HG03457 (cell line): ENCODE measurements around the gene FPGS.
"Not testable (repeated sequence)": the region's sequence is repeated elsewhere in the genome, so short reads cannot be mapped to it uniquely, and the experiment has no call there.

Experiments
- ATAC-seq: cut with Tn5 transposase; IDR thresholded peaks from one replicate; pipeline ENCODE4 v1.9.1; 2021; ENCODE audit warnings: moderate number of reproducible peaks; ENCODE audit not compliant: unreplicated experiment

FPGS gene

DNA sequence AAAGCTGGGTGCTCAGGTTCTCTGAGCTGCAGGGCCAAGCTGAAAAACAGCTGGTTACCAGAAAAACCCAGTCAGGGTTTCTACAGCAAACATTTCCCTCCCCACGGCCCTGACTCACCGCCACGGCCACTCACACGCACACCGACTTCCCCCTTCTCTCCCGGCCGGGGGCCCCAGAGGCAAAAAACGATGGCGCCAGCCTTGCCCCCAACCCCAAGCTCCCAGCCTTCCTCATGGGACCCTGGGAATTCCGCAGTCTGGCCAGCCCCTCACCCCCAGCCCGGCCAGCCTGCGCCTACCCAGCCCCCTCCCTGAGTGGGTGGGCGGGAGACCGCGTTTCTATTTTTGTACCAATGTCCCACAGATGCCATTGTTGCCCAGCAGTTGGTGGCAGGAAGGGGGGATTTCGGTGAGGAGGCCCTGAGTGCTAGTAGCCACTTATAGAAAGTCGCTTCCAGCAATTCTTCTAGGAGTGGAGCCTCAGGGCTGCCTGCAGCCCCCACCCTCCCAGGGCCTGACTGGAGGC, 33.4 kb downstream of the FPGS start:
- no peak for ATAC-seq

DNA sequence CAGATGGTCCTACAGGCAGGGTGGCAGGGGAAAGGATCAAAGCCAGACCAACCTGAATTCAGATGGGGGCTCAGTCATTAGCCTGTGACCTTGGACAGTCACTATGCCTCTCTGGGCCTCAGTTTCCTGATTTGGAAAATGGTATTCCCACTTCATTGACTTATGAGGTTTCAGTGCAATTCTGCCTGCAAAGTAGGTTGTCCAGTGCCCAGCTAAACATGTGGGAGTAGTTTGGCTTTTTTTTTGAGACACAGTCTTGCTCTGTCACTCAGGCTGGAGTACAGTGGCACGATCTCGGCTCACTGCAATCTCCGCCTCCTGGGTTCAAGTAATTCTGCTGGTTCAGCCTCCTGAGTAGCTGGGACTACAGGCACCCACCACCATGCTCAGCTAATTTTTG, 33.9 kb downstream of the FPGS start:
- not testable (repeated sequence) for ATAC-seq

GRCh38 chr9:127837346-127837745, 34.7 kb downstream of the FPGS start:
- ATAC-seq = no peak

GRCh38 chr9:127838375-127839078, 35.8 kb downstream of the FPGS start:
- ATAC-seq = no peak

GRCh38 chr9:127841087-127841835, 38.6 kb downstream of the FPGS start:
- ATAC-seq = no peak

DNA sequence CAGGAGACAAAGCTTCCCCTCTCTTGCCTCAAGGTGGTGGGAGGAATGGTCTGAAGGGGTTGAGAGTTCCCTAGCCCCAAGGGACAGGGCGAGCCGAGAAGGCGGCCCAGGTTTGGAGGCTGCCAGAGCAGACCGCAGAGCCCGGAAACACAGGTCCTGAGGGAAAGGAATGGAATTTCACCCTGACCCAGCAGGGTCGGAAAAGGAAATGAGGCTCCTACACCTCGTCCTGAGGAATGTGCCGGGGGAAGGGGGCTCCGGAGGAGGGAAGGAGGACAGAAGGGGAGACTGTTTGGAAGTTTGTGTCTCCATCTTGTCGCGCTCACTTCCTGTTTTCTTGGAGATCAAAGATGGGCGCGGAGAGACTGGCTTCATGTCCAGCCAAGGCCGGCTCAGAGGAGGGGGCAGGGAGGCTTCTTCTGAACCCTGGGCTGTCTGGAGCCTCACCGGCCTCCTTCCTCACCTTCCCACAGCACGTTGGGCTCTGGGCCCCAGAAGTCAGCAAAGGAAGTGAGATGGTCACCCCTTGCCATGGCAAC, 42.2 kb downstream of the FPGS start:
- no peak for ATAC-seq

- ATAC-seq = not testable (repeated sequence)
These were observed 42.9 kb downstream of the FPGS start for GRCh38 chr9:127845619-127846018.

DNA sequence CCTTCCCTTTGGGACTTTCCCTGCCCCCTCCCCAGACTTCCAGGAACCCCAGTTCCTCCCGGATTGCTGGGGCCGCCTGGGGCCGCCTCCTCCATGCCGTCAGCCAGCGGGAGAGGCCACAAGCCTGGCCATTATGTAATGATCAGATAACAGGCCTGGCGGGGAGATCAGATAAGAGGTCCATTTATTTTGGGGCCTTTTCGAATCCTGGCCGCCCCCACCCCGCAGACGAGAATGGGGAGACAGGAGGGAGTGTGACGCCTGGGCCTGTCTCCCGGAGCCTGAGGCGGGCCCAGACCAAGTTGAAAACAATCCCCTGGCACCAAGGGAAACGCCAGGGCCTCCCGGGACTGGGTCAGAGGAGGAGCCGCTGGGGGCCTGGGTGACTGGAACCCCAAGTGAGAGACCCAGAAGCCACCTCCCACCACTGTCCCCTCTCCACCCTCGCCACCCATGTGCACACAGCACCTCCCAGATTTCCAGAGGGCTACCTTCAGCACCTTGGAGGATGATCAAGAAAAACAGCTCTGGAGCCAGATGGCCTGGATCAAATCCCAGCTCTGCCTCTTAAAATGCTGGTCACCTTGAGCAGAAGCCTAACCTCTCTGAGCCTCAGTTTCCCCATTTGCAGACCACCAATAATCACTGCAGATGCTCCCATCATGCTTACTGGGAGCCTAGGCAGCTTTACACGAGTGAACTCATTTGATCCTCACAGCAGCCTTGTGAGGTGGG, 43.9 kb downstream of the FPGS start:
- no peak for ATAC-seq

- no peak for ATAC-seq
These were observed 44.5 kb downstream of the FPGS start for GRCh38 chr9:127847178-127847510.

DNA sequence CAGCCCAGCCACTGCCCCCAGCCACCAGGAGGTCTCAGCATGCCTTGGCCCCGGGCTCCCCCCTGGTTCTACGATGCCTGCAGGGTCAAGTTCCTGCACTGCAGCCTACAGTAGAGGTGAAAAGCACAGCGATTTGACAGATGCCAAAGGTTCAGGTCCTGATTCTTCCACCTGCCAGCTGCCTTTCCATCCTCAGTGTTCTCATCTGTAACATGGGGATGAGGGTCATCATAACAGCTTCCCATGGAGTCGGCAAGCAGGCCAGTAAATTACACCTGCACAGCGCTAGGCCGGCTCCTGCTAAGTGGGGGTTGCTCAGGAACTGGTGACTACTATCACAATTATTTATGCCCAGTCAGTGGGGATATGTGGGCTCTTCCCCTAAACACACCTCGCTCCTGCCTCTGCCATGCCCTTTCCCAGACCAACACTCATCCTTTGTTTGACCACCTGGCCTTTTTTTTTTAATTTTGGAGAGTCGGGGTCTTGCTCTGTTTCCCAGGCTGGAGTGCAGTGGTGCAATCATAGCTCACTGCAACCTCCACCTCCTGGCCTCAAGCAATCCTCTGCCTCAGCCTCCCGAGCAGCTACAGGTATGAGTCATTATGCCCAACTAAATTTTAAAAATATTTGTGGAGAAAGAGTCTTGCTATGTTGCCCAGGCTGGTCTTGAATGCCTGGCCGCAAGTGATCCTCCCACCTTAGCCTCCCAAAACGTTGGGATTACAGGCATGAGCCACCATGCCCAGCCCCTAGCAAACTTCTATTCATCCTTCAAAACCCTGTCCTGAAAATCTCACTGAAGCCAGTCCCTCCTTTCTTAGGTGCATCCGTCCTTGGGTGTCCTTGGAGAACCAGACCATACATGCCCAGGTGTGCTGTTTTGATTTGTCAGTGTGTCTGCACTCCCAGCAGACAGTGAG, 45.4 kb downstream of the FPGS start:
- ATAC-seq = no peak

DNA sequence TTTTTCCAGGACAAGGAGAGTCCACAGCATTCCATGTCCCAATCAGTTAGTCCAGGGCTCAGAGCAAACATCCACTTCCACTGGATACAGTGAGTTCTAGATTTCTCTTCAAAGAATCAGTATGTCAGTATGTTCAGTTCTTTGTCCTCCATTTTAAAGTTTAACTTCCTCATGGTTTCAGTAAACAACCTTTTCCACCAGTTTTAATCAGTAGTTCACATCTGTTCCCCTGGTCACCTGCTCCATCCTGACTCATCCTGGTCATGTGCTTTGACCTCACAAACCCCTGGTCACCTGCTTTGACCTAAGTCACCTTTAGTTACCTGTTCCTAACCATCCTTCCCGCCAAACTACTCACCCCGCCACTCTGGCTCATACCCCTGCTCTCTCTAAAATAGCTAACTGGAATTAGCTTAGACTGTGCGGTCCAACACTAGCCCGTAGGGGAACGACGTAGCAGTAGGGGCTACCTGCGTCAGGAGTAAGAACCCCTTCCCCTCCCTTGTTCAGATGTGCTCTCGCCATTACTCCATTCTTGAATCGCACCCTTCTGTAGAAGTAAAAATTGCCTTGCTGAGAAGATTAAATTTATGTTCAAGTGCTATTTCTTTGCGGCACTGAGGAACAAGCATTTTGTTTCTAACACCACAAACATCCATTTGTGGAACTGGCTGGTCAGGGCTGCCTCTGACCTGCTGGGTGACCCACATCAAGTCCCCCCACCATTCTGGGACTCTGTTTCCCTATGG, 46.2 kb downstream of the FPGS start:
- no peak for ATAC-seq

DNA sequence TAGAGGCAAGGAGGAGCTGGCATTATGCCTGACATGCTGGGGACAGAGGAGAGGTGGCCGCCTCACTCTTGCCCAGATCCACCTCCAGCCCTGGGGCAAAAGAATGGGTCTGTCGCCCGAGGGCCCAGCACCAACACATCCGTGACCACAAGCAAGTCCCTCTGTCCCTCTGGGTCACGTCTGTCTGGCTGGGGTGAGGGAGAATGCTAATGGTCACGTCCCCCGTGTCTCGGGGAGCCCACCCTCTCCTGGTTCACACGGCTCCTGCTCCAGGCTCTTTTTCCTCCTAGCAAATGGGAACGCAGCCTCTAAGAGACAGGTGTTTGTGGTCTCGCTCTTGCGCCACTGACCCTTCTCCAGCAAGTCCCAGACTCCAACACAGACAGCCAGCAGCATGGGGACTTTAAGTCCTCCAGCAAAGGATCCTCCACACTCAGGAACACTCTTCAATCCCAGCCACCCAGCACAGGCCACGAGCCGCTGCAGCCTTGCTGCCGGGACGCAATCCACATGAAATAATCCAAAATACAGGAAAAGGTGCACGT, 47.7 kb downstream of the FPGS start:
- ATAC-seq = no peak

DNA sequence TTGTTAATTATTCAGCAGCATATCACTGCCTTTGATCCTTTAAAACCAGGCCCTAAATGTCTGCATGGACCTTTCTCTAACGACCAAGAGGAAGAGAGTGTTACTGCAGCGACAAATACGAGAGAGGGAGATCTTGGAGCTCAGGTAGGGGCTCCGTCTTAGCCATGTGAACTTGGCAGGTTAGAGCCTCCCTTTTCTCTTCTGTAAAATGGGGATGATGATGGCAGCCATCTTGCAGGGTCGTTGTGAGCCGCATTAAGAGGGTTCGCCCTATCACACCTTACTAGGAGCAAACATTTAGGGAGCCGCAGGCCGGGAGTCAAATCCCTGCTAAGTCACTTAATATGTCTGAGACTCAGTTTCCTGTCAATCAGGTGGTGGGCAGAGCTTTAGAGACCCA, 50.1 kb downstream of the FPGS start:
- ATAC-seq = no peak

DNA sequence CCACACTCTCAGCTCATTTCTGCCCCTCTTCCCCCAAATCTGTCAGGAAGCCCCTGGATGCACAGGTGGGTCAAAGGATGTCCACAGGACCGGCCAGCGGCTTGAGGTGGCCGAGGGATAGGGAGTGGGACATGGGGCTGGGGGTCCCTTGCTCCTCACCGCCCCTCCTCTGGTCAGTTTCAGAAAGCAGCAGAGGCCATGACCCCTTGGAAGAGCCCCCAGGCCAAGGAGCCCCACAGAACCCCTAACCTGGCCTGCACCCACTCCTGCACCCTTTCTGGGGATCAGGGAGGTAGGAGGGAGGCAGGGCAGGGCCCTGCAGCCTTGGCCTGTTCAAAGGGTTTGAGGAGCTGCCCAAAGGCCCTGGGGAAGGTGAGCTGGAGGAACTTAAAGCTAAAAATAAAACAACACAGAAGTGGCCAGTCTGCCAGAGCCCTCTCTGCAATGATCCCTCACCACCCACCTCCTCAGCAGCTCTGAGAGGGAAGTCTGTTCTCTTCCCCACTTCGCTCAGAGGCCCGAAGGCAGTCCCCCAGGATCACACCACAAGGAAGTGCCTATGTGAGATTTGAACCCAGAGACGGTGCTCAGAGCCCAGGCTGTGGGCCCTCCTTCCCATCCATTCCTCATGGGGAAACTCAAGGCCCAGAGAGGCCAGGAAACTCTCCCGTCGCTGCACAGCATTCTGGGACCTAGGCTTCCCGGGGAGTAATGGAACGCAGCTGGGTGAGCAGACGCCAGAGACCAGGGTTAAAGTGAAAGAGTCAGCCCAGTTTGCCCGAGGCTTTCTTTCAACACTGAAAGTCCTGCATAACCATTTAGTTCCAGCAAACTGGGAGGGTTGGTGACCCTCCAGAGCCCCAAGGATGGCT, 50.9 kb downstream of the FPGS start:
- ATAC-seq = no peak

DNA sequence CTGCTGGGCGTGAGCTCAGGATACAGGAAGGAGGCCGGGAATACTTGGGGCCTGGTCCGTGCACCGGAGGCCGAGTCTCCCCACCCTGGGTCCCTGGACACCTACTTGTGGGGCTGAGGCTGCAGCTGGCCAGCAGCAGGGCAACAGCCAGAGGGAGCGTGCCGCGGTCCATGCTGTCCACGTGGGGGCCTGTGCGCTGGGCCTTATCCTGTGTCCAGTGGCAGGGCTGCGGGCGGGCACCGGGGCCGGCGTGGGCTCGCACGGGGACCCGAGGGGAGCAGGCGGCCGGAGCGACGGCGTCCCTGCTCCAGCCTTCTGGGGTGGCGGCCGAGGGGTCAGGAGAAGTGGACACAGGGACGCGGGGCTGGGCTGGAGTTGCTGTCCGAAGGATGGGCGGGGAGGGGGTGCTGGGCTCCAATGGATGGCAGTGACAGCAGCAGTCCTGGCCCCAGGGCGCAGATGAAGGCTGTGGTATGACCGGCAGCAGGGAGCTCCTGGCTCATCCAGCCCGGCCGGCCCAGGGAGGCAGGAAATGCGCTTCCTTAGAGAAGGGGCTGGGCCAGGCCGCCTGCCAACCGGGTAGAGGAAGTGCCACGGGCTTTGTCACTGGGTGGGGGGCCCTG, 51.6 kb downstream of the FPGS start, which contains the start of gene ENG:
Gene ENG (minus strand): TSS at position 475 of the 623 bp plus-strand sequence. CDS start 303 bp downstream, at position 172.
- ATAC-seq = no peak

DNA sequence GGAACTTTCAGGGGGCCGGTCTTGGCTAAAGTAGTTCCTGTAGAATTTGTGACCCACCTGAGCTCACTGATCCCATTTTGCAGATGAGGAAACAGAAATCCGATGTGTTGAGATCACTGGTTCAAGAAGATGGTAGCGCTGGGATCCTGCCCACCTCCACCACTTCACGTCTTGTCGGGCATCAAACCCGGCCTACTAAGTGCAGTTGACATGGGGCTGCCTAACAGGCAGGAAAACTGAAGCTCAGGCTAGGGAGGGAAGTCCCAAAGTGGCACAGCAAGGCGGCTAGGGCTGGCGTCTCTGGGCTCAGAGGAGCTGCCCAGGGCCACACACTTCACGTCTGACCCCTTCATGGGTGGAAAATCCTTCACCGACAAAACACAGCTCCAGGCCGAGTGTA, 52.3 kb downstream of the FPGS start:
- no peak for ATAC-seq

- no peak for ATAC-seq
These were observed 52.8 kb downstream of the FPGS start for GRCh38 chr9:127855522-127855921.
